Measurements from ENCODE around the gene ARHGAP33. TPM values are rescaled to one million over a fixed set of nuclear protein-coding genes. Genes with fewer than 3 reads are reported as not detected.

Gene ARHGAP33
- total and polyA plus RNA-seq, 2 of the 8 experiments (the other 6 are each of a cell fraction or from before 2014, with no cell fraction given): 6.5 to 25.2 TPM

DNA sequence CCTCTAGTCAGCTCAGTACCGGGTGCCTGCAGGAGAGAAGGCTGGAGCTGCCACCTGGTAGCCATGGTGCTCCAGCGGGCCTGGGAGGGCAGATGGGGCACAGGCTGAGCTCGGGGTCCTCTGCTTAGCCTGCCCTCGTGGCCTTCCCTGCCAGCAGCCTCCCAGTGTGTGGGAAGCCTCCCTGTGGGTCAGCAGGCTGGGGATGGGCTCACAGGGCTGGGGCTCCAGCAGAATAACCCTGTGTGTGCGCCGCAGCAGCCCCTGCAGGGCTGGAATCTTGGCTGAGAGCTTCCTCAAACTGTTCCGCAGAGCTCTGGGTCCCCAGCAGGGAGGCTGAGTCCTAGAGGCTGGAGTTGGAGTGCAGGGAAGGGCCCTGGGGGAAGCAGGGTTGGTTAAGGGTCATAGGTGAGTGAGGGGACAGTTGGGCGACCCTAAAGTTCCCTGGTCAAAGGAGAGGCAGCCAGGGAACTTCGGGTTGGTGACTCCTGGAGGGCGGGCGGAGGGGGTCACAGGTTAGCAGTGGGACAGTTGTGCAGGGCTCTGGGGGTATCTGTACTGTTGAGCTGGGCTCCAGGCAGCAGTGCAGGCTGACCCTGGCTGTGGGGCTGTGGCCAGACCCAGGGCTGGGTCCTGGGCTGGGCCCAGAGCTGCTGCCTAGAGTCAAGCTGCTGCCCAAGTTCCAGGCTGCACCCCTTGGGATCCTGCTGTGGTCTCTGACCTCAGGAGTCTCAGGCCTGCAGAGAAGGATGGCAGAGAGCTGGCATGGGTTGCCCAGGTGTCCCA, 14.0 kb downstream of the ARHGAP33 start (continued):
- TF ChIP-seq NANOG (IDR thresholded peaks at IDR 0.05; ENCODE audit: insufficient read depth, low read depth, low read length, poor library complexity, severe bottlenecking) (no peak), TAF7 (optimal IDR thresholded peaks at IDR 0.05; ENCODE audit: borderline replicate concordance, low read depth, low read length) (no peak), EZH2 (IDR thresholded peaks at IDR 0.05; ENCODE audit: low read depth, low read length, severe bottlenecking) (no peak), BRCA1 (IDR thresholded peaks at IDR 0.05; ENCODE audit: low read depth, low read length) (no peak)
- TF ChIP-seq, protein P1, sequence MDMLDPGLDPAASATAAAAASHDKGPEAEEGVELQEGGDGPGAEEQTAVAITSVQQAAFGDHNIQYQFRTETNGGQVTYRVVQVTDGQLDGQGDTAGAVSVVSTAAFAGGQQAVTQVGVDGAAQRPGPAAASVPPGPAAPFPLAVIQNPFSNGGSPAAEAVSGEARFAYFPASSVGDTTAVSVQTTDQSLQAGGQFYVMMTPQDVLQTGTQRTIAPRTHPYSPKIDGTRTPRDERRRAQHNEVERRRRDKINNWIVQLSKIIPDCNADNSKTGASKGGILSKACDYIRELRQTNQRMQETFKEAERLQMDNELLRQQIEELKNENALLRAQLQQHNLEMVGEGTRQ (IDR thresholded peaks at IDR 0.05; ENCODE audit: low read length): no peak
